Mesothelial cell of epicardium (in vitro differentiated cells): ENCODE data around the gene SIGLEC8. TPM values are rescaled to one million over a fixed set of nuclear protein-coding genes. Genes with fewer than 3 reads are reported as not detected.

ENCODE experiments used
- DNase-seq, 2 experiments: peaks; one replicate each; pipeline ENCODE4 v3.0.0; 2021; ENCODE audit warnings: low spot score in 2 of 2; ENCODE audit not compliant: unreplicated experiment in 2 of 2
- H3K27ac Mint-ChIP-seq: 2 replicates; pipeline ENCODE4 v1.8.0; 2021; ENCODE audit warnings: mixed read lengths
- H3K27me3 Mint-ChIP-seq: 2 replicates; pipeline ENCODE4 v1.8.0; 2021; ENCODE audit warnings: low read depth, mixed read lengths
- H3K36me3 Mint-ChIP-seq: 2 replicates; pipeline ENCODE4 v1.8.0; 2021; ENCODE audit warnings: mixed read lengths
- H3K4me1 Mint-ChIP-seq: 2 replicates; pipeline ENCODE4 v1.8.0; 2021; ENCODE audit warnings: mixed read lengths
- H3K4me3 Mint-ChIP-seq: 2 replicates; pipeline ENCODE4 v1.8.0; 2021; ENCODE audit warnings: mild to moderate bottlenecking, moderate library complexity, mixed read lengths
- H3K9me3 Mint-ChIP-seq: 2 replicates; pipeline ENCODE4 v1.8.0; 2021; ENCODE audit warnings: mixed read lengths
- CTCF ChIP-seq: fragments of 200-600 bp; sonication (generic); IDR thresholded peaks from one replicate; pipeline ENCODE4 v1.5.0; 2021; ENCODE audit warnings: antibody characterized with exemption; ENCODE audit not compliant: unreplicated experiment
- total RNA-seq: library from RNA; stranded (reverse); gene quantifications from 3 replicates; pipeline ENCODE4 v1.2.1, GENCODE V29; 2021

Gene SIGLEC8
- total RNA-seq, 1 donor from 2014 or later = not detected

GRCh38 chr19:51479531-51480331, 21.5 kb upstream of the SIGLEC8 start:
- Mint-ChIP-seq H3K4me1 (no peaks in the 10 kb centered on the region), H3K27me3 (no peaks in the 10 kb centered on the region), H3K36me3 (peaks cover 2% of the 10 kb centered on the region), H3K9me3 (peaks cover 52% of the 10 kb centered on the region), H3K27ac (no peak overlapping the region), H3K4me3 (no peak overlapping the region)
- no peak for TF ChIP-seq CTCF
- DNase-seq = no peak

GRCh38 chr19:51478381-51479234, 20.4 kb upstream of the SIGLEC8 start, which contains the start of gene CEACAM18:
CEACAM18 (plus strand) TSS chr19:51478539.
- H3K4me1 Mint-ChIP-seq = no peaks in the 10 kb centered on the region
- peaks cover 45% of the 10 kb centered on the region for H3K9me3 Mint-ChIP-seq
- H3K36me3 Mint-ChIP-seq = peaks cover 2% of the 10 kb centered on the region
- H3K4me3 Mint-ChIP-seq = no peak within 1 kb of the TSS
- H3K27ac Mint-ChIP-seq = no peak within 1 kb of the TSS
- no peak for DNase-seq
- TF ChIP-seq CTCF = no peak
- H3K27me3 Mint-ChIP-seq = no peaks in the 10 kb centered on the region

GRCh38 chr19:51477344-51477743, 19.1 kb upstream of the SIGLEC8 start:
- TF ChIP-seq CTCF = no peak
- H3K9me3 Mint-ChIP-seq = peaks cover 39% of the 10 kb centered on the region
- H3K36me3 Mint-ChIP-seq = peaks cover 2% of the 10 kb centered on the region
- H3K27ac Mint-ChIP-seq = no peak overlapping the region
- peaks cover 1% of the 10 kb centered on the region for H3K27me3 Mint-ChIP-seq
- no peak overlapping the region for H3K4me3 Mint-ChIP-seq
- no peaks in the 10 kb centered on the region for H3K4me1 Mint-ChIP-seq
- no peak for DNase-seq

GRCh38 chr19:51476164-51476563, 17.9 kb upstream of the SIGLEC8 start:
- H3K9me3 Mint-ChIP-seq = peaks cover 30% of the 10 kb centered on the region
- H3K27ac Mint-ChIP-seq = no peak overlapping the region
- TF ChIP-seq CTCF = no peak
- no peak overlapping the region for H3K4me3 Mint-ChIP-seq
- H3K36me3 Mint-ChIP-seq = peaks cover 2% of the 10 kb centered on the region
- no peak for DNase-seq
- H3K4me1 Mint-ChIP-seq = no peaks in the 10 kb centered on the region
- H3K27me3 Mint-ChIP-seq = peaks cover 1% of the 10 kb centered on the region

GRCh38 chr19:51473009-51473707, 14.9 kb upstream of the SIGLEC8 start:
- H3K27me3 Mint-ChIP-seq = peaks cover 1% of the 10 kb centered on the region
- H3K27ac Mint-ChIP-seq = no peak overlapping the region
- DNase-seq = peak; percentile 49 to 71
- no peaks in the 10 kb centered on the region for H3K4me1 Mint-ChIP-seq
- peaks cover 2% of the 10 kb centered on the region for H3K36me3 Mint-ChIP-seq
- no peak overlapping the region for H3K4me3 Mint-ChIP-seq
- peaks cover 12% of the 10 kb centered on the region for H3K9me3 Mint-ChIP-seq
- peak; percentile 83 for TF ChIP-seq CTCF
